GM21528 (cell line): Measurements from ENCODE around the gene PKNOX2.

Experiments
- ATAC-seq: cut with Tn5 transposase; IDR thresholded peaks from one replicate; pipeline ENCODE4 v1.9.1; 2021; ENCODE audit warnings: mild to moderate bottlenecking, moderate library complexity; ENCODE audit not compliant: unreplicated experiment, low FRiP score

The PKNOX2 gene

DNA sequence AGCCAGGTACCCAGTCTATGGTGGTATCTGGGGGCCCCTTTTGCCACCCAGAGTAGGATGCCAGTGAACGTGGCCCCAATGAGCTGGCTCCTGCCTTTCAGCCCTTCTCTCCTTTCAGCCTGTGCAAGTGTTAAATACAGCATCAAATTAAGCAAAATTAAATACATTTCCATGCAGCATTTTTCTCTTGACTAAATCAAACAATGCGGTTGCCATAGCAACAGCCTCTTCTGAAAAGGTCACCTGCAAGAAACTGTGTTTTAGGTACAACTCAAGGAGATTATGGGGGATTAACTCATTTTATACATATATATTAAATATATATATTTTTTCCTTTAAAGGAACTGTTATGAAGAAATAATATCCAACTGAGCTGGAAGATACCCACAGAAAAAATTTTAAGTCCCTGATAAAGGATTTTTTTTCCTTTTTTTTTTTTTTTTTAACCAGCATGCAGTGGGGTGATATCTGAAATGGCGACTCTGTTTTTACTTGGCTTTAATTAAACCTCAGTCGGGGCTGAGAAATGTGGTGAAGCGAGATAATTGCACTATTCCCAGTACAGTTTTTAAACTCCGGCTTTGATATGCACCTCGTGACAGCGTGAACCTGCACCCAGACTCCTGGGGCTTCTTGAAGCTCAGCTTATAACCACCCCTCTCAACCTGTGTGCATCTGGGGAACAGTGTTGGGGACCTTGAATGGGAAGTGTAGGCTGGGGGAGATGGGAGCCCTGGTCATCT lies 115.3 kb downstream of the PKNOX2 start:
- ATAC-seq: no peak

DNA sequence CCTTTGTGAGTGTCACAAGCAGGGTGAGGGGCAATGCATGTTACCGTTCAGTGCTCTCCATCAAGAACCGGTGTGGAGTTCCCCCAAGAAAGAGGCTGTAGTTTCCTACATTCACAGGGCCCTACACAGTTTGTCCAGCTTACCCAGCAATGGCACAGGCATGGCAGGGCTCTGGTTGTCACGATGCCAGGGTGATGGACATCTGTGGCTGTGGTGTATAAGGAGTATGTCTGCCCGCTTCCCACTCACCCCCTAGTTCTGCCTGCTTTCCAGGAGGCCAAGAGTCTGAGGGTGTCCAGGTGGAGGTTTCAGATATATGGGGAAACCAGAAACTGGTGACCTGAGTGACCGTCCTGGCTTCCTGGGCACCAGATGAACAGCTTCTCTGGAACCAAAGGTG lies 116.1 kb downstream of the PKNOX2 start:
- ATAC-seq: no peak

DNA sequence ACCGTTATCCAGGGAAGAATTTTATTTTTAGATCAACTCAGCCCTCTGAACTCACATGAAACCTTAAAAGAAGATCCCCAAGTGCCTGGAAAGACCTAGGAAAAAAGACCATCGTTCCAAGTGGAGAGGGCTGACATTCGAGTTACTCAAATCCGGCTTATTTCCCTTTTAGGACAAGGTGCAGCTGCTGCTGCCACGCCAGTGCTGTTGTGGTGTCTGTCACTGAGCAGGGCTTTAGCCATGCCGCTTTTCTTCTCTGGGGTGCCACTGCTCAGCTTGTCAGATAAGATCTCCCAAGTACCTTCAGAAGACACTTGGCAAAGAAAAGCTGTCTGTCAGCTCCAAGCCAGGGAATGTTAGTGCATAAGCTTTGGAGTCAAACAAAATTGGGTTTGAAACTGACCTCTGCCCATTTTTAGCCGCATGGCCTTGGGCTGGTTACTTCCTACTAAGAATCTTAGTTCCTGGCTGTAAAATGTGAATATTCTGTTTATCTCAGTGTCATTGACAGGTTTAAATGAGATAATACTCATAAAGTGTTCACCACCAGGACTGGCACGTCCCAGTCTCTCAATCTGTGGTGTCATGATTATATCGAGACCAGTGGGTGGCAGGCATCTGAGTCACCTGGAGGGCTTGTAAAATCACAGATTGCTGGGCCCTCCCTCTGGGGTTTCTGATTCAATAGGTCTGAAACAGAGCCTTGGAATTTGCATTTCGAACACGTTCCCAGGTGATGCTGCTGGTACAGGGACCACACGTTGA lies 117.5 kb downstream of the PKNOX2 start:
- ATAC-seq: no peak

DNA sequence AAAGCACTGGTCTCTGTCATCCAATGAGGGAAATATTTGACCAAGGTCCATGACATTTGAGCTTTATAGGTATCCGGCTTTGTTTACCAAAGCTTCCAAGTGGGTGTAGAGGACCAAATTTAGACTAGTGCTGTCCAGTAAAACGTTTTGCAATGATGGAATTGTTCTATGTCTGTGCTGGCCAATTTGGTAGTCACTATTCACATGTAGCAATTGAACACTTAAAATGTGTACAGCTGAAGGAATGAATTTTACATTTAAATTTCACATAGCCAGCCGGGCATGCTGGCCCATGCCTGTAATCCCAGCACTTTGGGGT lies 118.0 kb downstream of the PKNOX2 start:
- ATAC-seq: no peak

DNA sequence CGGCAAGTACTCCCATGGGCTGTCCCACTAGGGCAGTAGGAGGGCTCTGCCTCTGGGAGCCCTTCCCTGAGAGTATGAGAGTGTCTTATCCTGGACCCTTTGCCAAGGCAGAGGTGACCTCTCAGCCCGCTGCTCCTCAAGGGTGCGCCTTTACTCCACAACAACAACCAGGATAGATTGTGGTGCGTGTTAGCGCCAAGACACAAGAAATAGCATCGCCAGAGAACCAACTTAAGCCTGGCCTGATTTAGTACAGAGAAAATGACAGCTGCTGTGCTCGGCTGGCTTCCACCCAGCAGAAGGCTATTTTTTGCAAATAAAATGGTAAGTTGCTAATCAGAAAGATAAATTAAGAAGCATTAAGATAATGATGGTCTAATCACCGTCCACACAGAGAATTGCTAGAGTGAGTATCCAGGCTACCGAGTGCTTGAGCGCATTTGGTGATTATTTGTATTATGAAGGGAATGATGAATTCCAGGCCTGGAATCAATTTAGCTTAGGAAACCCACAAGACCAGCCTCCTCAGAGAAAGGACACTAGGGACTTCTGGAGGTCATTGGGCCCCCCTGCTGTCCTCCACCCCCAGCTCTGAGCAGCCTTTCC lies 119.8 kb downstream of the PKNOX2 start:
- ATAC-seq: no peak

DNA sequence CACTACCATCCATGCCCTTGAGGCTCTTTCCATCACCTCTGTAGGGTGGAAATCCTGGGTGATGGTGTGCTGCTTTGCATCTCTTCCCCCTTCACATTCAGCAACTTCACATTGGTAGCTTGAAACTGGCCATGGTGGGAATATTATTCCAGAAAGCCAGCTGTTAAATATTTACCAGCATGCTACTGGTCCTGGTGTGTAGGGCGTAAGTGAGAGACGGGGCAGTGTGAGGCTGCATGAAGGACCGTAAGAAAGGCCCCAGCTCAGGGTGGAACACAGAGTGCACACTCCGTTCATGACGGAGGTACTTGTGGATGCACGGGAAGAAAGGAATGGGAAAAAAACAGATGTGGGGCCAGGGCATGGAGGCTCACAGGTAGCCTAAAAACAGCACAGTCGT lies 121.3 kb downstream of the PKNOX2 start:
- no peak for ATAC-seq

DNA sequence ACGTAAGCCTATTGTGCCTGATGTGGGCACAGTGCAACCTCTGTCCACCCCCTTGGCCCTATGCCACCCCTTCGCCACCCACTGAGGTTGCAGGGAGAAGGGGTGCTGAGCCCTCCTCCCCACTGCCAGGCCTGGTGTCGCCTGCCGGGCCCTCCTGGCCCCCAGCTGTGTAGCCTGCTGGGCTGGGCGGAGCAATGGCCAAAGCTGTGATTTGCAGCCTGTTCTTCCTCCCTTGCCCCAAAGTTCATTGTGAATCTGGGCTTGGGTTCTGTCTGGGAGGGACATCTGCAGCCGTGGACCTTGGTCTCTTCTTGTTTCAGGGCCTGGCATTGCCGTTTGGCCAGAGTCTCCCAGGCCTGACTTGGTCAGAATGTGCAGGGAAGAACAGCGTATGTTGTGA lies 121.9 kb downstream of the PKNOX2 start:
- no peak for ATAC-seq

DNA sequence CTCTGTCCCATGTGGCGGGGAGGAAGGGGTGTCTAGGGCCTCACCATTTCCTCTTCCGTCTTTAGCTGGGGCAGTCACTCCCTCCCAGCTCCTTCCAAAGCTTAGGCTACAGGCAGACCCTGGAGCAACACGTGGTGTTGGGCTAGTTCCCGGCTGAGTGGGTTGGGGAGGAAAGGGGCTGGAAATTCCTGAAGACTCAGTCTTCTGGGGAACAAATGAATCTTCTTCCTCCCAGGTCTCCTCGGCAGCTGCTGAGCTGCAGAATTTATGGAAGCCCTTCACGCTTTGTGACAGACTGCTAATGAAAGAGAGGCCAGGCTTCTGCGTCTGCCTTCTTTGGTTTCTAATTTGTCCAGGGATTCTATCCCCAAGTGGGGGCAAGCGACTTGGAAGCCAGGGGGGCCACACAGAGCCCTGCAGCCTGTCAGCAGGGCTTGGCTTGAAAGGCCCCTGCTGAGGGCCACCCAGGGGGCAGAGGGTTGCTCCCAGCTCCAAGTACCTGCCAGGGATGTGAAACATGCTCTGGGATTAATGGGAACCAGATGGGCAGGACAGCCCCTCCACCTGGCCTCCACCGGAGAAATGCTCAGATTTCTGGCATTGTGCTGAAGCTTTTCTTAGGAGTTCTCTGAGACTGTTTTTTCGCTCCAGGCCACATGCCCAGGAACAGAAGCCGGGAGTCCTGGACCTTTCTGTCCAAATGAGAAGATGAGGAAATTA lies 123.1 kb downstream of the PKNOX2 start:
- ATAC-seq: no peak

DNA sequence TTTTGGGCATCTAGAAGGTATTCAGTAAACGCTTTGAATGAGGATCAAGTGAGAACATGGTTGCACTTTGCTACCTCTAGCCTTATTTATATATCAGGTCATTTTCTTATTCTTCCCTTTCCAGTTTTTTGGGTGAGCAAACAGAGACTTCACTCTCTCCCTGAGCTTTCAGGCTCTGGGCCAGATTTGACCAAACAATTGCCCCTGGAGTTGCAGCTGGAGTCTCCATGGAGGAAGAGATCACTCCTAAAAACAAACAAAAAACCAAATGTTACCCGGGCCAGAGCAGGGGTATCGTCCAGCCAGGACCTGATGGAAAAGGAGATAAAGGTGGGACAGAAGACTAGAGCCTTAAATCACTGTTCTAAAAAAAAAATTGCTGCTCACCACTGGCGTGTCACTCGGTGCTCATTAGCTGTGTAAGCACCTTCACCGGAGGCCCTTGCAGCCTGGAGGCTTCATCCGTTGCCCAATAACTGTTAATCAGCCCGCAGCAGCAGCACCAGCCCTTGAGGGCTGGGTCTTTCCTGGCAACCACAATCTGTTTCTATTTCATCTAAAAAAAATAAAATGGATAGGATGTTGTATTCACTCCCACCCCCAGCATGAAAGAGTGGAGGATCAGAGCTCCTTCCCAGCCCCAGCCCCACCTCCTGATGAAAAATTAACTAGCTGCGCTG lies 125.0 kb downstream of the PKNOX2 start:
- ATAC-seq: no peak

DNA sequence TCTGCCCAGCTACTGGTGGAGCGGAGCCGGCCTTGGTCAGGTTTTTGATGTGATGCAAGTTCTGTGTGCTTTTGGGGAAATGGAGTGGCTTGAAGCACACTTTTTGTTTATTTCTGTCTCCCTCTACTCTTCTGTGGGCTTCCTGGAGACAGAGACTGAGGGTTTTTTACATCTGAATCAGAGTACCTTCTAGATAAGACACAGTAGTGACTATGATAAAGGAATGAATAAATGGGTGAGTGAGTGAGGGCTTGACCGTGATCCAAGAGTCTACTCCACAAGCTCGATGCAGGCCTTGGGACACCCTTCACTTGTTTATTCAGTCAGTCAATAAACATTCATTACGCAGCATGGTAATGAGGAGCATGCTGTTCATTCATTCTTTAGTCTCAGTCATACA lies 125.7 kb downstream of the PKNOX2 start:
- no peak for ATAC-seq

DNA sequence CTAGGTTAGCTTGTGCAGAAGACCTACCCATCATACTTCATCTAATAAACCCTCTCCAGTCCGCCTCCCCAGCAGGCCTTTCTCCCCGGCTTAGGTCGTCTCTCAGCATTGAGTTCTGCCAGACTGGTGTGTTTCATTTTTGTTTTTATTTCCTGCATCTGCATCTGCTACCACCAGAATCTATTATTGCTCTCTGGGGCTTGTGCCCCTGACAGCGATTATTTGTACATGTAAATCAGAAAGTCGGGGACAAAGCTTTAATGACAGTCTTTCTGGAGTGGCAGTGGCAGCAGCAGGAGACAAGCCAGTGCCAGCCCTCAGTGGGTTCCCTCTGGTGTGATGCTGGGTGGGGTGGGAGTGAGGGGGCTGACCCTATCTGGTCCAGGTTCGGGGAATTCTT lies 127.5 kb downstream of the PKNOX2 start:
- ATAC-seq: no peak

DNA sequence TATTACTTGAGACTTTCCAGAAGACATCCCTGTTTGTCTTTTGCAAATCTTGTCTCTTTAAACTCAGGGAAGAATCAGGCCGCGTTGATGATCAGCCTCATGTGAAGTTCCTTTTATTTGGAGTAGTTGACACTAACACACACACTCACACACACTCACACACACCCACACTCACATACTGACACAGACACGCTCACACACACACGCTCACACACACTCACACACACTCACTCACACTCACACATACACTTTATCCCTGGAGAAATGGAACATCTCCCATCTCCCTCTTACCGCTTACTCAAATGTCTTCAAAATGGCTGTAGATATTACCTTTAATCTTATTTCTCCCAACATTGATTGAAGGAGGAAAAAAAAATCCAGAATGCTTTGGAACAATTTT lies 129.0 kb downstream of the PKNOX2 start:
- ATAC-seq: no peak

DNA sequence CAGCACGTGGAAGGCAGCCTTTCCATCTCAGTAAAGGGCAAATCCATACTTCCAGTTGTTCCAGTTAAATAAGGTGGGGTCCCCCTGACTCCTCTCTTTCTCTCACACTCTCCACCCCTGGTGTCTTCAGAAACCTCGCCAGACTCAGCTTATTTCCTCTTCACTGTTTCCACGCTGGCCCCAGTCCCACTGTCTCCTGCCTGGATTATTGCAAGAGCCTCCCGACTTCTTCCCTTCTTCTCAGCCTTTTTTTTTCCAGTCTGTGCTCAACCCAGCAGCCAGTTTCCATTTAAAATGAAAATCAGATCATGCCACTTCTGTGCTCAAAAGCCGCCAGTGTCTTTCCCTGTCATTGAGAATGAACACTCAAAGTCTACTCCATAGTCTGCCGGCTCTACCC lies 131.4 kb downstream of the PKNOX2 start:
- no peak for ATAC-seq

DNA sequence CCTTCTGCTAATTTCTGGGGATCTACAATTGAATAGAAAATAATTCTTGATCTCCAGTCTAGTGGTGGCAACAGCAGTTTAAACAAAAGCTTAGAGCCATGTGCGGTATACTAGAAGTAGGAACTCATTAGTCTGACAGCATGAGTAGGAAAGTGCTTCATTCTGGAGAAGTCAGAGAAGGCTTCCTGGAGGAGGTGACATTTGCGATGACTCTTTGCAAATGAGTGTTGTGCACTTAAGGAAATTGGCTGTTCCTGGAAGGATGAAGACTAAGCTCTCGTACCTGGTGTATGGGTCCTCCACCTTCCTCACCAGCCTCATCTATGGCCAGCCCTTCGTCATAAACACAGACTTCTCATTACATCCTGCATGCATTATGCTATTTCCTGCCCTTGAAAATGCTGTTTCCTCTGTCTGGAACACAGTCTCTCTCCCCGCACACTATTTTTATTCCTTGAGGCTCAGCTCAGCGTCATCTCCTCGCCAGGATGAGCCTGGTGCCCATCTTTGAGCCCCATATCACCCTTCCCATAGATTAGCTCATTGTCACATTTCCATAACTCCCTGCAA lies 132.9 kb downstream of the PKNOX2 start:
- ATAC-seq: no peak

DNA sequence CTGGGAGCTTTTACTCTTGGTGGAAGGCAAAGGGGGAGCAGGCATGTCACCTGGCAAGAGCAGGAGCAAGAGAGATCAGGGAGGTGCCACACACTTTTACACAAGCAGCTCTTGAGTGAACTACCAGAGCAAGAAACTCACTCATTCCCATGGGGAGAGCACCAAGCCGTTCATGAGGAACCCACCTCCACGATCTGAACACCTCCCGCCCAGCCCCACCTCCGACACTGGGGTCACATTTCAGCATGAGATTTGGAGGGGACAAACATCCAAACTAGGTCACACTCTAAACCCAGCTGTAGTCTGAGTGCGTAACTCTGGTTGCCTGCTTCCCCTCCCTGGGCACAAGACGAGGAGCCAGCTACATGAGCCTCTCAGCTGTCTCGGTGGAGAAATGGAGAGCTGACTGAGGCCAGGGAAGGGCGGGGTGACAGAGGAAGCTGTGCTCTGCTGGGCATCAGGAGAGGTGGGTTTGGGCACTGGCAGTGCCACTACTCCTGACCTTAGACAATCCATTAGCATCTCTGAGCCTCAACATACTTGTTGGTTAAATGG lies 134.6 kb downstream of the PKNOX2 start:
- ATAC-seq: no peak

DNA sequence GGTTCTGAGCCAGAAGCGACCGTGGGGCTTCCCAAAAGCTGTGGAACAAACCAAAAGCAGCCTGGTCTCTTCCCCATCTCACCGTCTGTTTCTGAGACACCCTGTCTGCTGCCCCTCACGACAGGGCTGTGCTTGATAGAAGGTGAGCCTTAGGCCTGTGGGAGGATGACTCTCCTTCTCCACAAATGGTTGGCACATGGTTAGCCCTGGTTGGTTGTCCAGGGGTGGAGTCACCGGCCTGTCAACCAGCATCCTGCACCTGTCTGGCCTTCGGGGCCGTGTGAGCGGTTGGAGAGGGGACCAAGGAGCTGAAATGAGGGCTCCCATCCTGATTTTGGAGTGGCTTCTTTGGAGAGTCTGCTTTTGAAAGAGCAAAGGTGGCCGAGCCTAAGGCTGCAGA lies 135.3 kb downstream of the PKNOX2 start:
- no peak for ATAC-seq

DNA sequence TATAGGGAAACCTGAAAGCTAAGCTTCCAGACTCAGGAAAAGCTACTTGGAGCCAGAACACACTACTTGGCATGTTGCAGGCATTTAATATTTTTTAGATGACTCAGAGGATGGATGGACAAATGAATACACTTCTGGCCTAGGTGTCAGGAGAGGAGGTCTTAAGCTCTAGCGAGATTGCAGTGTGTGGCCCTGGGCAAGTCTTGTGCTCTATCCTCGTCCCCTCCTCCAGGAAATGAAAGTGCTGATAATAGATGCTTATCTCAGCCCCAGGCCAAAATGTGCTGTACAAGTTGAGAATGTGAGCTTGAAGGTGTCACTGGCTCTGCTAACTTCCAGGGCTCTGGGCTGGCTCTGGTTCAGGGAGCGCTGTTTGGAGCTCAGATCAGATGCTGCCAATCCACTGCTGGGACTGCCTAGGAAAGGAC lies 136.3 kb downstream of the PKNOX2 start:
- no peak for ATAC-seq

DNA sequence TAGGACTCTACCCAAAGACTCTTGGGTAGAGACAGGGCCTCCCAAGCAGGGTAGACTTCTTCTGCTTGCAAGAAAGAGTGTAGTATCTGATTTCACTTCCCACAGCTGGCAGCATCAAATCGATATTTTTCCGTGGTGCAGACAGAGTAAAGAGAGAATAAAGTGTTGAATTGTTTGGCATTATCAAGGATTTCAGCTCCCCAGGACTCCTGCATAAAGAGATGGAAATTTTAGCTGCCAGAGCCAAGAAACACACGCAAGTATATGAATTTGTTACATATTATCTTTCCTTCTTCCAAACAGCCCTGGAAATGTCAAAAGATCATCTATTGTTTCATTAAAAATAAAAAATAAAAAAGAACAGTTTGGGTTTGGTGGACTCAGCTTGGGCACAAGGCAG lies 136.8 kb downstream of the PKNOX2 start:
- no peak for ATAC-seq

DNA sequence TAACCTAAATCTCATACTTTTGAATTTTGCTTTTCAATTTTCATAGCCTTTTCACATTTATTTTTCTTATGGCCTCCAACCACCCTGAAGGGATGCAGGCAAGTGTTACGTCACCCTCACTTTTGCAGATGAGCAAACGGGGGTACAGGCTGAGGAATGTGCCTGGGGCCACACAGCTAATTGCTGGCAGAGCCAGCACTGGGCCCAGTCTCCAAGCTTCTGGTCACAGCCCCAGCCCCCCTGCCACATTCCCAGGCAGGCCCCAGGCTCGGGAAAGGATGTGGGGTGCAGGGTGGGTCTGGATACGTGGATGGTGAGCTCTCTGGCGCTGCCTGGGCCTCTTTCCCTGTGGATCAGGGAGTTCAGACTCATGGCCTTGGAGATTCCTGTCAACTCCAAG lies 138.6 kb downstream of the PKNOX2 start:
- ATAC-seq: no peak

DNA sequence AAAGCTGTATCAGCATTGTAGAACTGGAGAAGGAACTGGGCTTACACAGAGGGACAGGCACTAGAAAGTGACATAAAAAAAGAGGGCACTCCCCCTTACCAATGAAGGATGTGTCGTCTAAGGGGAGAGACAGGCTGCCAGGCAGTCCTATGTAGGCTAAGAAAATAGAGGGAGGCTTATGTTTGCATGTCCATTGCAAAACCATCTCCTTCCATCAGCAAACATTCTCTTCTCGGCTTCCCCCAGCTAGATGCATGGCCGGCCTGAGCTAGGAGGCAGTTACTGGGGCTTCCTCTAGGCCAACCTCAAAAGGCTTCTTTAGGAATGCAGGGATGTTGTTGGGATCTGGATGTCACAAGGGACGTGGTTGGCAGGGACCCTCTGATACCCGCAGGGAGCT lies 139.1 kb downstream of the PKNOX2 start:
- no peak for ATAC-seq
